Stomach smooth muscle (tissue), 2 donors: Measurements from ENCODE around the gene C2CD2L.

Source experiments
- H3K27ac ChIP-seq: one replicate; pipeline ENCODE4 v1.7.0; 2013; ENCODE audit warnings: mild to moderate bottlenecking, low read length, inconsistent platforms
- H3K27me3 ChIP-seq, 2 donors: one replicate each; pipeline ENCODE4 v1.7.0; 2013; ENCODE audit warnings: low read length in 2 of 2; ENCODE audit not compliant: insufficient read depth in 2 of 2, control insufficient read depth in 1 of 2
- H3K36me3 ChIP-seq, 2 donors: one replicate each; pipeline ENCODE4 v1.7.0; 2013; ENCODE audit warnings: low read length in 2 of 2; ENCODE audit not compliant: control insufficient read depth in 2 of 2, insufficient read depth in 2 of 2
- H3K4me1 ChIP-seq: one replicate; pipeline ENCODE4 v1.7.0; 2013; ENCODE audit warnings: low read length; ENCODE audit not compliant: control insufficient read depth, insufficient read depth
- H3K4me3 ChIP-seq, 2 donors: one replicate each; pipeline ENCODE4 v1.7.0; 2013; ENCODE audit warnings: low read length in 2 of 2
- H3K9ac ChIP-seq, 2 donors: one replicate each; pipeline ENCODE4 v1.7.0; 2013; ENCODE audit warnings: low read length in 2 of 2, mild to moderate bottlenecking in 1 of 2
- H3K9me3 ChIP-seq, 2 donors: one replicate each; pipeline ENCODE4 v1.7.0; 2013; ENCODE audit warnings: low read length in 2 of 2; ENCODE audit not compliant: control insufficient read depth in 2 of 2
- donor health status: healthy.
- donor health status: Pancreatic carcinoma.

The C2CD2L gene

DNA sequence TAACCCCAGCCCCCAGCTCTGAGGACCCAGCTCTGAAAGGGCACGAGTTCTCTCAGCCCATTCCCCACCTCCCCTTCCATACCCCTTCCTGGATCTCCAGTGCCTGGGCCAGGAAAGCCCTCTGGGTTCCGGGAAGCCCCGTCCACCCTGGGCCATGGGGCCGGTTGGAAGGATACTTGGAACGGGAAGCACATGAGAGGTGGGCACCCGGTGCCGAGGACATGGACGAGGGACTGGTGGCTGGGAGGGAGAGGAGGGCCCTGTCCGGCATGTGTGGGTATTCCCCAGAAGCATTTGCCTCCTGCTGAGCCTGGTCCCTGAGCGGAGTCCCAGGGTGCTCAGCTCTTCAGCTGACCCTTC, 9.1 kb downstream of the C2CD2L start:
- H3K27ac ChIP-seq, result no peak overlapping the region
- no peak overlapping the region for H3K9ac ChIP-seq
- H3K36me3 ChIP-seq, result peaks cover 17 to 30% of the 10 kb centered on the region in 2 donors

GRCh38 chr11:119116601-119117000, 9.5 kb downstream of the C2CD2L start:
- Histone ChIP-seq H3K4me1 (peaks cover 4% of the 10 kb centered on the region), H3K4me3 (no peak overlapping the region), H3K36me3 (peaks cover 15 to 26% of the 10 kb centered on the region in 2 donors), H3K9ac (no peak overlapping the region), H3K27ac (no peak overlapping the region), H3K9me3 (no peaks in the 10 kb centered on the region), H3K27me3 (no peaks in the 10 kb centered on the region)

More for the DNA sequence above, 9.1 kb downstream of the C2CD2L start:
- Histone ChIP-seq H3K9me3 (no peaks in the 10 kb centered on the region), H3K27me3 (no peaks in the 10 kb centered on the region), H3K4me3 (no peak overlapping the region), H3K4me1 (peaks cover 4% of the 10 kb centered on the region)

DNA sequence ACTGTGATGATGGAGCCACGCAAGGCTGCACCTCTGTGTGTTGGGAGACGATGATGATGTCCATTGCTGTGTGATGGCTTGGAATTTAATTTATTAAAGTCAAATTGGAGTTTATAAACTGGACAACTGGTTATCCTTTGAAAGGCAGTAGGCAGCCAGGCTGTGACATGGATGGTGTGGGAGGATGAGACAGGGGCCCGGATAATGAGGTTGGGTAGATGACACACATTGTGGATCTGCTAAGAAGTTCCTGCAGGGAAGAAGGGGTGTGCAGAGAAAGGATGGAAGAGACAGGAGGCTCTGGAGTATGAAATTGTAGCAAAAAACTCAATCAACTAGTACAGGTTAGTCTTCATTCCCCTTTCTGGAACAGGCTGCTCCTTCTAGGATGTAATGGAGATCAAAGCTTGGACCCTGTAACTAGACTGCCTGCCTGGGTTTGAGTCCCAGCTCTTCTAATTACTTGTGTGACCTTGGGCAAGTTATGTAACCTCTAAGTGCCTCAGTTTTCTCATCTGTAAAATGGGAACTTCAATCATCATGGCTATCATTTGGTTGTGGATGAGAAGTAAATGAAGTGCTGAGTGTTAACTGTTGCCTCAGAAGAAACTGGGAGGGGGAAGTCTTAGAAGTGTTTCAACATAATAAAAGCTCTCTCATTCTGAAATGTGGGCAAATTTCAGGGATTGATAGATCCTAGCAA, 10.0 kb downstream of the C2CD2L start:
- peaks cover 10 to 22% of the 10 kb centered on the region in 2 donors for H3K36me3 ChIP-seq
- no peak overlapping the region for H3K27ac ChIP-seq
- no peaks in the 10 kb centered on the region for H3K27me3 ChIP-seq
- H3K4me1 ChIP-seq, result peaks cover 7% of the 10 kb centered on the region
- no peak overlapping the region for H3K4me3 ChIP-seq
- no peaks in the 10 kb centered on the region for H3K9me3 ChIP-seq
- no peak overlapping the region for H3K9ac ChIP-seq

- H3K9ac ChIP-seq, result no peak overlapping the region
- H3K4me1 ChIP-seq, result peaks cover 14% of the 10 kb centered on the region
- H3K9me3 ChIP-seq, result no peaks in the 10 kb centered on the region
These were observed 11.1 kb downstream of the C2CD2L start for GRCh38 chr11:119118227-119118626.

GRCh38 chr11:119118946-119119345, 11.8 kb downstream of the C2CD2L start:
- no peak overlapping the region for H3K27ac ChIP-seq
- H3K4me3 ChIP-seq, result no peak overlapping the region
- no peaks in the 10 kb centered on the region for H3K9me3 ChIP-seq
- H3K27me3 ChIP-seq, result no peaks in the 10 kb centered on the region
- peaks cover 5 to 8% of the 10 kb centered on the region in 2 donors for H3K36me3 ChIP-seq
- H3K4me1 ChIP-seq, result peaks cover 14% of the 10 kb centered on the region
- no peak overlapping the region for H3K9ac ChIP-seq

More at GRCh38 chr11:119118227-119118626, 11.1 kb downstream of the C2CD2L start:
- H3K27ac ChIP-seq, result no peak overlapping the region
- H3K4me3 ChIP-seq, result no peak overlapping the region
- H3K27me3 ChIP-seq, result no peaks in the 10 kb centered on the region
- peaks cover 4 to 12% of the 10 kb centered on the region in 2 donors for H3K36me3 ChIP-seq

GRCh38 chr11:119120639-119121007, 13.5 kb downstream of the C2CD2L start:
- peaks cover 14% of the 10 kb centered on the region for H3K4me1 ChIP-seq
- no peaks in the 10 kb centered on the region for H3K27me3 ChIP-seq
- peaks cover 8 to 9% of the 10 kb centered on the region in 2 donors for H3K36me3 ChIP-seq
- peak overlapping the region; percentile 76 for H3K27ac ChIP-seq
- no peaks in the 10 kb centered on the region for H3K9me3 ChIP-seq
- H3K9ac ChIP-seq, result peak overlapping the region; percentile 72 to 83
- peak overlapping the region; percentile 61 to 100 for H3K4me3 ChIP-seq

GRCh38 chr11:119121008-119121810, 14.1 kb downstream of the C2CD2L start, which contains the start of gene HINFP:
Gene HINFP, plus strand, starts transcription at chr11:119121580. Its CDS starts 5,365 bp downstream, at chr11:119126945.
- Histone ChIP-seq H3K27me3 (no peaks in the 10 kb centered on the region), H3K9me3 (no peaks in the 10 kb centered on the region), H3K9ac (peak within 1 kb of the TSS; percentile 85 to 95), H3K36me3 (peaks cover 6 to 8% of the 10 kb centered on the region in 2 donors), H3K4me1 (peaks cover 14% of the 10 kb centered on the region), H3K4me3 (peak within 1 kb of the TSS; percentile 100), H3K27ac (peak within 1 kb of the TSS; percentile 76)

GRCh38 chr11:119121811-119122124, 14.6 kb downstream of the C2CD2L start:
- Histone ChIP-seq H3K9me3 (no peaks in the 10 kb centered on the region), H3K4me1 (peaks cover 16% of the 10 kb centered on the region), H3K27ac (peak overlapping the region; percentile 76), H3K36me3 (peaks cover 6 to 9% of the 10 kb centered on the region in 2 donors), H3K4me3 (peak overlapping the region; percentile 100), H3K27me3 (no peaks in the 10 kb centered on the region), H3K9ac (peak overlapping the region; percentile 85 to 95)

DNA sequence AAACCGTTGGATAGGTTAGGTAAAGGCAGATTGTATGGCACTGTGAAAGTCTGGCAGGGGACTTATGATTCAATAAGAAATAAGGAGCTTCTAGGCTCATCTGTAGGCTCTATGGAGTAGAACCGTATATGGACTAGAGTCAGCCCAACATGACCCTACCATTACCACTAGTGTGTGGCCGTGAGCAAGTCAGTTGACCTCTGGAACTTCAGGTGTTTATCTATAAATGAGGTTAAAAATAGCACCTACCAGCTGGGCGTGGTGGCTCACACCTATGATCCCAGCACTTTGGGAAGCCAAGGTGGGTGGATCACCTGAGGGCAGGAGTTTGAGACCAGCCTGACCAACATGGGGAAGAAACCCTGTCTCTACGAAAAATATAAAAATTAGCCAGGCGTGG, 18.7 kb downstream of the C2CD2L start:
- no peak overlapping the region for H3K9ac ChIP-seq
- peaks cover 15% of the 10 kb centered on the region for H3K4me1 ChIP-seq
- peaks cover 17 to 23% of the 10 kb centered on the region in 2 donors for H3K36me3 ChIP-seq
- no peak overlapping the region for H3K27ac ChIP-seq
- H3K27me3 ChIP-seq, result no peaks in the 10 kb centered on the region
- H3K4me3 ChIP-seq, result no peak overlapping the region
- H3K9me3 ChIP-seq, result no peaks in the 10 kb centered on the region

- no peak overlapping the region for H3K27ac ChIP-seq
These were observed 19.6 kb downstream of the C2CD2L start for GRCh38 chr11:119126675-119127268.

More at GRCh38 chr11:119126675-119127268, 19.6 kb downstream of the C2CD2L start:
- Histone ChIP-seq H3K9me3 (no peaks in the 10 kb centered on the region), H3K27me3 (no peaks in the 10 kb centered on the region), H3K4me3 (no peak overlapping the region), H3K36me3 (peaks cover 26 to 28% of the 10 kb centered on the region in 2 donors), H3K9ac (peak overlapping the region in 1 of 2 donors; percentile 22), H3K4me1 (peaks cover 14% of the 10 kb centered on the region)
